Measurements from ENCODE around the gene VTI1B. TPM values are rescaled to one million over a fixed set of nuclear protein-coding genes. Genes with fewer than 3 reads are reported as not detected.
A peak's percentile ranks its signal among the peaks of the same experiment; 100 is the strongest.
"Not testable (repeated sequence)": the region's sequence is repeated elsewhere in the genome, so short reads cannot be mapped to it uniquely, and the experiment has no call there.

The VTI1B gene
- total RNA-seq, 2 donors from 2014 or later = 116 to 121 TPM

DNA sequence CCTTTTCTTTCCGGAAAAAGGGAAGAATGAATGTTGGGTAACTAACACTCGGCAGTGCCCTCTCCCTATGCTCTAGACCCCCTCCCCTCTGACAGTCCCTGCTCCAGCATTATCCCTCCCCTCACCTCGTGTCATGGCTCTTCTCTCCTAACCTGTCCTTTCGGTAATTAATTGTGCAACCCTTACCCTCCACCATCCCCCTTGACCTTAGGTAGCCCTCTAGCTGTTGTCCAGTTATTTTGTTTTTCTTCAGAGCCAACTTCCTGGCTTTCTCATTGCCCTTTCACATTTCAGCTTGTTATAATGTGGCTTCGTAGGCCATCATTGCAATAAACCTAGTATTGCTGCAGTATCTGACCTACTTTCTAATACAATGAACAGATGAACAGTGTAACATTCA is 43.5 kb downstream of the VTI1B start:
- intact Hi-C loops (cut with DNase I) = no loop called here
- no peak for DNase-seq
- Histone ChIP-seq H3K27ac (no peak overlapping the region), H3K27me3 (no peaks in the 10 kb centered on the region), H3K9me3 (no peaks in the 10 kb centered on the region), H3K9ac (ENCODE audit: low read depth in 2 of 2, low read length in 2 of 2) (no peak overlapping the region), H3K4me3 (no peak overlapping the region), H3K36me3 (no peaks in the 10 kb centered on the region), H3K4me1 (no peaks in the 10 kb centered on the region)
- TF ChIP-seq, protein P1, sequence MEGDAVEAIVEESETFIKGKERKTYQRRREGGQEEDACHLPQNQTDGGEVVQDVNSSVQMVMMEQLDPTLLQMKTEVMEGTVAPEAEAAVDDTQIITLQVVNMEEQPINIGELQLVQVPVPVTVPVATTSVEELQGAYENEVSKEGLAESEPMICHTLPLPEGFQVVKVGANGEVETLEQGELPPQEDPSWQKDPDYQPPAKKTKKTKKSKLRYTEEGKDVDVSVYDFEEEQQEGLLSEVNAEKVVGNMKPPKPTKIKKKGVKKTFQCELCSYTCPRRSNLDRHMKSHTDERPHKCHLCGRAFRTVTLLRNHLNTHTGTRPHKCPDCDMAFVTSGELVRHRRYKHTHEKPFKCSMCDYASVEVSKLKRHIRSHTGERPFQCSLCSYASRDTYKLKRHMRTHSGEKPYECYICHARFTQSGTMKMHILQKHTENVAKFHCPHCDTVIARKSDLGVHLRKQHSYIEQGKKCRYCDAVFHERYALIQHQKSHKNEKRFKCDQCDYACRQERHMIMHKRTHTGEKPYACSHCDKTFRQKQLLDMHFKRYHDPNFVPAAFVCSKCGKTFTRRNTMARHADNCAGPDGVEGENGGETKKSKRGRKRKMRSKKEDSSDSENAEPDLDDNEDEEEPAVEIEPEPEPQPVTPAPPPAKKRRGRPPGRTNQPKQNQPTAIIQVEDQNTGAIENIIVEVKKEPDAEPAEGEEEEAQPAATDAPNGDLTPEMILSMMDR (IDR thresholded peaks at IDR 0.05) = no peak

DNA sequence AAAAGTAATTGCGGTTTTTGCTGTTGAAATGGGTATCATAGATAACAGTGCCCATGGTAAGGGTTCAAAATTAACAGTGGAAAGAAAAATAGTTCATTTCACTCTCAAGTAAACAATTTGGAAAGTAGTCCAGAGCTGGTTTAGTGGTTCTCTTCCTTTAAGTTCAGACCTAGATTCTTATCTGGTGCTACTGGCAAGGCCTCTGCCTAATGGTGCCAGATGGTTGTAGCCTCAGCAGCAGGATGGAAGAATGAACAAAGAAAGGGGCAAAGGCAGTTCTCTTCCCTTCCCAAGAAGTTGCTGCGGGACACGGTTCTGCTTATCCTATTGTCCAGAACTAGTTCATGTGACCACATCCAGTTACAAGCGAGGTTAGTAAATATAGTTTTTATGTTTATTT is 44.2 kb downstream of the VTI1B start:
- TF ChIP-seq, protein P1 (IDR thresholded peaks at IDR 0.05) = no peak
- intact Hi-C loops (cut with DNase I) = no loop called here
- Histone ChIP-seq H3K9me3 (no peaks in the 10 kb centered on the region), H3K27me3 (no peaks in the 10 kb centered on the region), H3K36me3 (no peaks in the 10 kb centered on the region), H3K4me1 (no peaks in the 10 kb centered on the region), H3K9ac (ENCODE audit: low read depth in 2 of 2, low read length in 2 of 2) (no peak overlapping the region), H3K27ac (no peak overlapping the region), H3K4me3 (no peak overlapping the region)
- no peak for DNase-seq

DNA sequence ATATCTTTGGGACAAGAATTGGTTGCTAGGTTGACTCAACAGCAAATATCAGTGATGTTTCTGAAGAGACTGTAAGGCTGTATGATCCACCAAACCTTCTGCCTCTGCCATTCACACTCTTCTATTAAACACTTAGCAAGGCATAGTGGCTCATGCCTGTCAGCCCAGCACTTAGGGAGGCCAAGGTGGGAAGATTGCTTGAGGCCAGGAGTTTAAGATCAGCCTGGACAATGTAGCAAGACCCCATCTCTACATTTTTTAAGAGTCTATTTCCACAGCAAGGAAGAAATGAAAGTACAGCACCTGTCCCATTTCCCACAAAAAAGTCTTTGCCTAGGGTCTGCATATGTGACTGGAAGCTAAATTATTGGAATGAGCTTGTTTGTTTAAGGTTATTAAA is 46.9 kb downstream of the VTI1B start:
- no peaks in the 10 kb centered on the region for H3K36me3 ChIP-seq
- no peaks in the 10 kb centered on the region for H3K4me1 ChIP-seq
- no peak overlapping the region for H3K4me3 ChIP-seq
- DNase-seq = no peak
- H3K9ac ChIP-seq (ENCODE audit: low read depth in 2 of 2, low read length in 2 of 2) = no peak overlapping the region
- intact Hi-C loops (cut with DNase I) = no loop called here
- H3K27me3 ChIP-seq = no peaks in the 10 kb centered on the region
- H3K9me3 ChIP-seq = no peaks in the 10 kb centered on the region
- TF ChIP-seq, protein P1 (IDR thresholded peaks at IDR 0.05) = no peak
- no peak overlapping the region for H3K27ac ChIP-seq

DNA sequence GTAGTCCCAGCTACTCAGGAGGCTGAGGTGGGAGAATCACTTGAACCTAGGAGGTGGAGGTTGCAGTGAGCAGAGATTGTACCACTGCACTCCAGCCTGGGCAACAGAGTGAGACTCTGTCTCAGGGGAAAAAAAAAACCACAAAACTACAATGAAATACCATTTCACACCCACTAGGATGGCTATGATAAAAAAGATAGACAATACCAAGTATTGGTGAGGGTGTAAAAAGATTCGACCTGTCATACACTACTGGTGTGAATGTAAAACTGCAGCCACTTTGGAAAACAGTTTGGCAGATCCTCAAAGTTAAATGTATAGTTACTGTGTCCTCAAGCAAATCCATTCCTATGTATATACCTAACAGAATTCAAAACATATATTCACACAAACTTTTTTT is 48.3 kb downstream of the VTI1B start:
- DNase-seq; H3K27me3 ChIP-seq; H3K9me3 ChIP-seq; H3K9ac ChIP-seq (ENCODE audit: low read depth in 2 of 2, low read length in 2 of 2); H3K4me3 ChIP-seq; H3K4me1 ChIP-seq; H3K36me3 ChIP-seq; H3K27ac ChIP-seq; intact Hi-C loops (cut with DNase I): not testable (repeated sequence)

DNA sequence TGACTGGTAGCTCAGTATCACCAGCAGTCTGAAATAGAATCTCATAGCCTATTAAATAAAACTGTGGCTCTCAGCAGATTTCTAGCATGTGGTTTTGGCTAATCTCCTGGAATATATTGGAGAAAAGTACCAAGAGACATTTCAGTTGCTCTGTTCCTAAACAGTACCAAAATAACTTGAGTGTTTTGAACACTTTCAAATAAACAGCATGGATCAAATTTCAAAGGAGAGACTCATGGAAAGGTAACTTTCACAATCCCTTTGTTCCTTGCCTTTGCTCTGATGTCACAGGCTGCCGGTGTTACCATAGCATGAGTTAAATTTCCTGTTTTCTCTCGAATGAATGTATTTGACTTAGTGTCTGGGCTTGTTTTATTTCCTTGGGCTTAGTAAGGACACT is 51.3 kb downstream of the VTI1B start:
- intact Hi-C loops (cut with DNase I) = no loop called here
- no peaks in the 10 kb centered on the region for H3K4me1 ChIP-seq
- H3K27ac ChIP-seq = peak overlapping the region; percentile 23
- no peak for DNase-seq
- H3K4me3 ChIP-seq = no peak overlapping the region
- no peaks in the 10 kb centered on the region for H3K36me3 ChIP-seq
- H3K9me3 ChIP-seq = no peaks in the 10 kb centered on the region
- H3K27me3 ChIP-seq = no peaks in the 10 kb centered on the region
- H3K9ac ChIP-seq (ENCODE audit: low read depth in 2 of 2, low read length in 2 of 2) = no peak overlapping the region
- TF ChIP-seq, protein P1 (IDR thresholded peaks at IDR 0.05) = no peak

DNA sequence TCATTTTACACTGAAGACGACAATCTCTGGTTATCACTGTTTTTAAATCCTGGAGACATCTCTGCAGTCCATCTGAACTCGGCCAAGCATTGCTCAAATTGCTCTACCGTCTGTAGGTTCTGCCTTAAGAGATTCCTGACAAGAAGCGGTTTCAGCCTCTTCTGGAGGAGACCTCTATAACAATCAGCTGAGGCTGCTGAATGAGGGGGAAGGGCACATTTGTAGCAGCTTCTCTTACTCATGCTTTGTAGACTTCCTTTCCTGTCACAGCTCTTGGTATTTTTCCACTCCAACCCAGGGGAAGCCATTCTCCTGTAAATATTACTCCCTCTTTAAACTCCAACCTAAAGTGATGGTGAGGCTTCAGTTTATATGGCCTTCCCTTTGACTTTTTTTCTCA is 51.8 kb downstream of the VTI1B start:
- intact Hi-C loops (cut with DNase I) = no loop called here
- Histone ChIP-seq H3K36me3 (no peaks in the 10 kb centered on the region), H3K9ac (ENCODE audit: low read depth in 2 of 2, low read length in 2 of 2) (no peak overlapping the region), H3K27me3 (no peaks in the 10 kb centered on the region), H3K27ac (peak overlapping the region; percentile 23), H3K4me1 (no peaks in the 10 kb centered on the region), H3K9me3 (no peaks in the 10 kb centered on the region), H3K4me3 (no peak overlapping the region)
- TF ChIP-seq, protein P1 (IDR thresholded peaks at IDR 0.05) = no peak
- no peak for DNase-seq
